GM20000 (cell line): ENCODE data around the gene ACVR1B.

Source experiments
- DNase-seq: peaks from one replicate; pipeline ENCODE4 v3.0.0; 2012; ENCODE audit warnings: low spot score
- TF ChIP-seq, protein P1 (sequence below): IDR thresholded peaks from 2 replicates; pipeline ENCODE4 v1.5.1; 2012; ENCODE audit warnings: mild to moderate bottlenecking, control low read depth; ENCODE audit errors: extremely low read depth, missing control alignments

The ACVR1B gene

DNA sequence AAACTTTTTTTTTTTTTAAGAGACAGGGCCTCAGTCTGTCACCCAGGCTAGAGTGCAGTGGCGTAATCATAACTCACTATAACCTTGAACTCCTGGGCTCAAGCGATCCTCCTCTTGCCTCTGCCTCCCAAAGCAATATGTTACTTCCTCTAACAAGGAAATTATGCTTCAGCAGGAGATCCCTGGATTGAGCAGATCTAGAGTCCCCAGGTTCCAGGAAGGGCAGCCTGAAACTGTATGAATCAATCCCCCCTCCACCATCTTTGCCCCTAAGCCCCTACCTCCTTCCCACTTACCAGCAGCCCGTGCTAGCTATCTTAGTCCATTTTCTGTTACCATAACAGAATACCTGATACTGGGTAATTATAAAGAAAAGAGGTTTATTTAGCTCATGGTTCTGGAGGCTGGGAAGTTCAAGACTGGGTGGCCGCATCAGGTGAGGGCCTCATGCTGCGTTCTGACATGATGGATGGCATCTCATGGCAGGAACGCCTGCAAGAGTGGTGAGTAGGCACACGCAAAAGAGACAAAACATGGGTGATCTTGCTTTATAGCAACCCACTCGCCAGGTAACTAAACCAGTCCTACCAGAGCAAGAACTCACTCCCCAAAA is 60.2 kb downstream of the ACVR1B start:
- DNase-seq: no peak

DNA sequence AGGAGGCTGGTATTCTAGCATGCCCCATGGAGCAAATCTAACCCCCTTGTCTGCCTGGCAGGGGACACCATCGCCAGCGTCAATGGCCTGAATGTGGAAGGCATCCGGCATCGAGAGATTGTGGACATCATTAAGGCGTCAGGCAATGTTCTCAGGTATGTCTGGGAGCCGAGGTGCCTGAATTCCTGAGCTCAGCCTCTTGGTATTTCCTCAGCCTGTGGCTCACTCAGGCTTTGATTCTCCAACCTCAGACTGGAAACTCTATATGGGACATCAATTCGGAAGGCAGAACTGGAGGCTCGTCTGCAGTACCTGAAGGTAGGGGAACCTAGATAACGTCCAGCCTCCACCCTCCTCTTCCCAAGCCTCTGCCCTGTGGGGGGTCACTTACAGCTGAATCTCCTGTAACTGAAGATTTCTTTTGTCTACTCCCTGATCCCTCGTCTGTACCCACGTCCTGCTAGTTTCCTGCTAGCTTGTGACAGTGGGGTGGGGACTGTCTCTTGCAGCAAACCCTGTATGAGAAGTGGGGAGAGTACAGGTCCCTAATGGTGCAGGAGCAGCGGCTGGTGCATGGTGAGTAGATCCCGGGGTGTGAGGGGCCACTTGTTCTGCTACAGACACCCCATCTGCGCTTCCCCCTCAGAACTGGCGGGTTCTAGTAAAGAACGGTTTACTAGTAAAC is 62.3 kb downstream of the ACVR1B start:
- DNase-seq: no peak

More for the DNA sequence above, 60.2 kb downstream of the ACVR1B start:
- TF ChIP-seq, protein P1, sequence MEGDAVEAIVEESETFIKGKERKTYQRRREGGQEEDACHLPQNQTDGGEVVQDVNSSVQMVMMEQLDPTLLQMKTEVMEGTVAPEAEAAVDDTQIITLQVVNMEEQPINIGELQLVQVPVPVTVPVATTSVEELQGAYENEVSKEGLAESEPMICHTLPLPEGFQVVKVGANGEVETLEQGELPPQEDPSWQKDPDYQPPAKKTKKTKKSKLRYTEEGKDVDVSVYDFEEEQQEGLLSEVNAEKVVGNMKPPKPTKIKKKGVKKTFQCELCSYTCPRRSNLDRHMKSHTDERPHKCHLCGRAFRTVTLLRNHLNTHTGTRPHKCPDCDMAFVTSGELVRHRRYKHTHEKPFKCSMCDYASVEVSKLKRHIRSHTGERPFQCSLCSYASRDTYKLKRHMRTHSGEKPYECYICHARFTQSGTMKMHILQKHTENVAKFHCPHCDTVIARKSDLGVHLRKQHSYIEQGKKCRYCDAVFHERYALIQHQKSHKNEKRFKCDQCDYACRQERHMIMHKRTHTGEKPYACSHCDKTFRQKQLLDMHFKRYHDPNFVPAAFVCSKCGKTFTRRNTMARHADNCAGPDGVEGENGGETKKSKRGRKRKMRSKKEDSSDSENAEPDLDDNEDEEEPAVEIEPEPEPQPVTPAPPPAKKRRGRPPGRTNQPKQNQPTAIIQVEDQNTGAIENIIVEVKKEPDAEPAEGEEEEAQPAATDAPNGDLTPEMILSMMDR: no peak

DNA sequence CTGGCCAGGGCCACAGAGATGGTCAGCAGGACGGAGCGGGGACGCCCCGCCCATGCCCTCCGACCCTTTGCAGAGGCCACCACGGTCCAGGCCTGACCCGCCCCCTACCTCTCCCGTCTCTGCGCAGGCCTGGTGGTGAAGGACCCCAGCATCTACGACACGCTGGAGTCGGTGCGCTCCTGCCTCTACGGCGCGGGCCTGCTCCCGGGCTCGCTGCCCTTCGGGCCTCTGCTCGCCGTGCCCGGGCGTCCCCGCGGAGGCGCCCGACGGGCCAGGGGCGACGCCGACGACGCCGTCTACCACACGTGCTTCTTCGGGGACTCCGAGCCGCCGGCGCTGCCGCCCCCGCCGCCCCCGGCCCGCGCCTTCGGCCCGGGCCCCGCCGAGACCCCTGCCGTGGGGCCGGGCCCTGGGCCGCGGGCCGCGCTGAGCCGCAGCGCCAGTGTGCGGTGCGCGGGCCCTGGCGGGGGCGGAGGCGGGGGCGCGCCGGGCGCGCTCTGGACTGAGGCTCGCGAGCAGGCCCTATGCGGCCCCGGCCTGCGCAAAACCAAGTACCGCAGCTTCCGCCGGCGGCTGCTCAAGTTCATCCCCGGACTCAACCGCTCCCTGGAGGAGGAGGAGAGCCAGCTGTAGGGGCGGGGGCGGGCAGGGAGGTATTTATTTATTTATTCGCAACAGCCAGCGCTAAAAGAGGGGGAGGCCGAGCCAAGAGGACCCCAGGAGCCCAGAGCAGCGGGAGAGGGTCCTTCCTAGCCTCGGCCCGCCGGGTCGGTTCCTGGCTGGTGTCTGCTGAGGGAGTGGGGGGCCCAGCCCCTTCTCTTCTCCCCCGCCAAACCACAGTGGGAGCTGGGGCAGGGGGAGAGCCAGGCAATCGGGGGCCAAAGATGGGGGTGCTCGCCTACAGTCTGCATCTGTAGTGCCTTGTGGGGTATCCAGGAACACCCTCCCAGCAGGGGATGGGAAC is 63.4 kb downstream of the ACVR1B start:
- TF ChIP-seq, protein P1: no peak
- no peak for DNase-seq

More for the DNA sequence above, 62.3 kb downstream of the ACVR1B start:
- TF ChIP-seq, protein P1: no peak

DNA sequence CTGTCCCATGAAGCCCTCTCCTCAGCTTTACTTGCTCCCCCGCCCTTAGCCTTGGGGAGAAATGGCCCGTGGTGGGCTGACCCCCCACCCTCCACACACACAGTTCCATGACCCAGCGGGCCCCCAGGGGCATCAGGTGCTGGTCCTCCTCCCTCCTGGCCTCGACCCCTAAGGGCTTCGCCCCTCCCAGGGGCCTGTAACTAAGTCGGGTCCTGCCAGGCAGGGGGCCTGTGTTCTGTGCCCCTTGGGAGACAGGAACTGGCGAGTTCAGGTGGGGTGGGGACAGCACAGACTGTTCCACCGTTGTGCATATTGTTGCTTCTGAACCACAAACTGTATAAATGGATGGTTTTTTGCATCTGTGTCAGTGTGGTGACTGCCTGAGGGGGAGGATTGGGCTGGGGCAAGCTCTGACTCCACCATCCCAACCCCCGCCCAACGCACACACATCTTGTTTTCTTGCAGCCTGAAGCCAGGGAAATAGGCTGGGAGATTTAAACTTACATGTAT is 64.1 kb downstream of the ACVR1B start:
- no peak for DNase-seq
- TF ChIP-seq, protein P1: no peak

DNA sequence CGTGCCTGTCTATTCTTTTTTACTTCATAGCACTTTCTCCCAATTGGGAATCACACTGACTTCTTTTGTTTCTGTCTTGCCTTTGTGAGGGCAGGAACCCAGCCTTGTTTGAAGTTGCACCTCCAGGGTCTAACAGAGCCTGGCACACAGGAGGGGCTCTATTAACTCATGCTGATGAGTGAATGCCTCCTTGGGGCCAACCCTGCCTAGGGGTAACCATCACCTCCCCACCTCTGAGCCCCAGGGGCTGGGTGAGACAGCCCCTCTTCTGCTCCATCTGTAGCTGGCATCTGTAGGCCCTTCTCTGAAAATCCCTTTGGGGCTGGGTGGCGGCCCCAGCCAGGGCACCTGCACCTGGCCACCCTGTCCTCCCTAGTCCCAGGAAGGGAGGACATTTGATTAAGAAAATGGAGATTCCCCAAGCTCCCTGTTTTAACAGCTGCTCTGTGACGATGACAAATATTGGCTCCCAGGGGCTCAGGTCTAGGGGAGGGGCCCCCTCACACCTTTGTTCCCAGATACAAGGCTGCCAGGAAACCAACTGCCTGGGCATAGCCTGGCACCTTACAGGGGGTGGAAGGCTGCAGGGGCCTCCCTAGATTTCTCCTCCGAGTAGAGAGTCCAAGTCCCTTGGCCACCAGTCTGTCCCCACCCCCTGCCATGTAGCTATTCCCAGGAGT is 67.1 kb downstream of the ACVR1B start:
- TF ChIP-seq, protein P1: no peak
- no peak for DNase-seq

DNA sequence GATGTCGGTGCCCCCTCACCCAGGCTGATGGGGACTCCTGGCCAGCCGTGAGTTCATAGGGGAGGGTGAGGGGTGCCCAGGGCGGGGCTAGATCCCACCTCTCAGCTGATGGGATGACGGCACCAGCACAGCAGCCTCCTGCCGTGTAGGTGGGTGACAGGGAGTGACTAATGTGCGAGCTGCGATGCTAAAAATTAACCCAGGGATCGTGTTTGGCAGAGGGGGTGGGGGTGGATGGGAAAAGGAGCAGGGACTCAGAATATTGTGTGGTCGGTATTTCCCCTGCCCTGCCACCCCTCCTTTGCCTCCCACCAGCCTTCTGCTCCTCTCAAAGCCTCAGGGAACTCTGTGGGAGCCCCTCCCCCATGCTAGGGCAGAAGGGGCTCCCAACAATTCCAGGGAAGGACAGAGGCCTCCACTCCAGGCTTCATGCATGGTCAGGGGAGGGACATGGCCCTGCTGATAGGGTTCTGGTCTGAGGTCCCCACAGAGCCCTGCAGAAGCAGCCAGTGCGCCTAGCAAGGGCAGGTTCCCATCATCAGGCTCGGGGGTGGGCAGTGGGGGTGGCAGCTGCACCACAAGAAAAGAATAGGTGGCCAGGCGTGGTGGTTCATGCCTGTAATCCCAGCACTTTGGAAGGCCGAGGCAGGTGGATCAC is 67.7 kb downstream of the ACVR1B start:
- DNase-seq: no peak
- TF ChIP-seq, protein P1: no peak
